Testis (tissue), 2 donors: ENCODE measurements around the gene SPON1.

ENCODE experiments used
- CTCF ChIP-seq, 3 experiments: fragments of 450-650 bp in 2 of 3; fragments of 200-600 bp in 1 of 3; sonication (generic) in 1 of 3; IDR thresholded peaks; one replicate each; pipeline ENCODE4 v1.5.1; 2016 to 2019; ENCODE audit warnings: antibody characterized with exemption in 3 of 3, mild to moderate bottlenecking in 2 of 3, moderate library complexity in 1 of 3
- POLR2A ChIP-seq: fragments of 450-650 bp; IDR thresholded peaks from one replicate; pipeline ENCODE4 v1.6.1; 2017; ENCODE audit warnings: antibody characterized with exemption, mild to moderate bottlenecking, moderate library complexity

GRCh38 chr11:14266622-14267021 is 304.1 kb downstream of the SPON1 start:
- no peak for TF ChIP-seq CTCF (IDR thresholded peaks at IDR 0.05)
- TF ChIP-seq POLR2A: no peak
